DMS 273 (cell line): ENCODE results near the gene R3HCC1L.

ENCODE experiments used
- DNase-seq: peaks from one replicate; lab custom pipeline; 2025; ENCODE audit not compliant: unreplicated experiment; lab: John Stamatoyannopoulos, UW

Gene R3HCC1L

DNA sequence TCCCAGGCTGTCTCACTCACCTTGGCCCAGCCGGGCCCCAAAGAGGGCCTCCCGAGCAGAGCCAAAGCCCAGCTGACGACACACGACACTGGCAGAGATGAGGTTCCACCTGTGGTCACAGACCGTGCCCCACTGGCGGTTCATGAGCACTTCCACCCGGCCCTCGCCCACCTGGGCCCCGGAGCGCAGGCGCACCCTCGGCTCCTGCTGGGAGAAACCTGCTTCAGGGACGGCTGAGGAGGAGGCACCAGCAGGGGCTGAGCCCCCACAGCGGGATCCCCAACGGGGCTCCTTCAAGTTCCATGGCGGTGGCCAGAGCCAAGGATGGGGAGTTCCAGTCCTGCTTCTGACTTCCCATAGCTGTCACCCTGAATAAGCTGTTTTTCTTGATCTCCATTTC lies 123.5 kb downstream of the R3HCC1L start:
- DNase-seq: no peak

DNA sequence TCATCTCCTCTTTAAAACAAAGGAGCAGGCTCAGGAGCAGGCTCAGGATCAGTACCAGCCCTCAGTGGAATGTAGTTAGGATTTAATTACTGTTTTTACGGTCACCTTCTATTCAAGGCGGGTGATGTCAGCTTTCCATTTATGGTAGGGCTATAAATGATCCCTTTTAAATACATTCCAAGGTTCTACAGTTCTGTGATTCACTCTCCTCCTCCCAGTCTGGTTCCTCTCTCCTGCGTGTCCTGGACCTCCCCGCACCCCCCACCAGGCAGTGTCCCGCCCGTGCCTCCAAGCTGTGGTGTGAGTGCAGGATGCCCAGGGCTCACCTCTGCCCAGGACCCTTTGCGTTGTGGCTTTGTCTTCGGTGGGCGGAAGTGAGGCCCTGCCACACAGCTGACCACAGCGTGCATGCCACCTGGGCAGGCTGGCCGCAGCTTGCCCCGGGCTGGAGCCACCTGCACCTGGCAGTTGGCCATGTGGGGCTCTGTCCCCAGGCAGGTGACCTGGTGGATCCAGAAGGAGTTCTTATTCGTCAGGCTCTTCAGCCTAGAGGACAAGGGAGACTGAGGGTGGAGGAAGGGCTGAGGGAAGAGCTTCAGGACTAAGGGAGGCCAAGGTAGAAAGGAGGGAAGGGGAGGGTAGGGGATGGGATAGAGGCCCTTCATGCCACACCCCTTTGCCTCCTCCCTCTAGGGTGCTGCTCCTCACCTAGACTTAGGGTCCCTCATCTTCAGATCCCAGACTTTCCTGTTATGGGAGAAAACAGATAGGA lies 124.4 kb downstream of the R3HCC1L start:
- no peak for DNase-seq

DNA sequence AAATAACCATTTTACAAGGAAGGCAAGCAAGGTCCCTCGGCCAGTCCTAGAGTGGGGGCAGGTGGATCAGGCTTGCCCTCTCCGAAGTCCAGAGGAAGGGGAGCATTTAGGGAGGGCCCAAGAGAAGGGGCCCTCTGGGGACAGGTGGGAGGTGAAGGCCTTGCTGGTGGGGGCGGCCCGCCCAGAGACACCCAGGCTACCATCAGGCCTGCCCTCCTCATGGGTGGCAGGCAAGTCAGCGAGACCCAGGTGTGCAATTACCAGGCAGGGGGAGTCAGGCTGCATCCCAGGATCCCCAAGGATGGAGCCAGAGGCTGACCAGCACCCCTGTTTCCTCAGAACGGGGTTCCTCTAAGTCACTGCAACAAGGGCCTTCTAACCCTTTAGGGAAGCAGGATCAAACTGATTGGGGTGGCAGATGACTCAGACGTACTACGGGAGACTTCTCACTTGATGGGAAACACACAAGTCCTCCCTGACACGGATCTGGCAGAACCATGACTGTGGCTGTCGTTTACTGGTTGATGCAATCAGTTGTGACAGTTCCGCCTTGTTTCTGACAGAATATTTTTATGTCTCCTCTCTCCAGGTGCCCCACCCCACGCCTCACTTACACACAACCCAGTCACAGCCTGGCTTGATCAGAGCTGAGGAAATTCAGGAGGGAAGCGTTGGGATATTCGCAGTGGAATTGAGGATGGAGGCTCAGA lies 125.3 kb downstream of the R3HCC1L start:
- no peak for DNase-seq

DNA sequence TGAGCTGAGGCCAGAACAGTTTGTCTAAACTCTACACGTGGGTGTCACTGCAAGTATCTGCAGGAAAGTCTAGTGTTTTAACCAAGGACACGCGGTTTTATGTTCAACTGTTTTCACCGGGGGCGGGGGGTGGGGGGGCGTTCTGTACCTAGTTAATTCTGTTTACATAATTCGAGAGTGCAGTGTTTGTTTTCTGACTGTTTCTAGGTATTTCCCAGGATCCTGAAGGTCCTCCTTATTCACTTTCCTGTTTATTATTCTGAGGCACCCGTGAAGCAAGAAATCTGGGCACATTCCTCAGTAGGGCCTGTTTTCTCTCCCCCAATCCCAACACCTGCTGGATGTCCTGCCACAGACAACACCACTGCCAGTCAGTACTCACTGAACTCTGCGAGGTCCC lies 125.9 kb downstream of the R3HCC1L start:
- no peak for DNase-seq

DNA sequence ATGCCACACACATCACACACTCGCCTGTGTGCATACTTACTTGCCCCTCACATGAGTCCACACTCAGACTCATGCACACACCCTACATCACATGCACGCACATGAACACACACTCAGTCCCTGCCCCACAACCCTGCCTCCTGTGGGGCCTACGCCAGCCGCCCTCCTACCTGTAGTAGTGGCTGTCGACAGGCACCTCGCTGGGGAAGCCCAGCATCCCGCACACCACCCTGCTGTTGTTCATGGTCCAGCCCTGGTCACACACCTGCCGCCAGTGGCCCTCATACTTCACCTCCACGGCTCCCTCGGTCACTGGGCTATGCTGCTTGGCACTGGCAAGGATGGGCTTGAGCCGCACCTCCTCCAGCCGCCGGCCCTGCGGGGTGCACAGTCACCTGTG lies 126.3 kb downstream of the R3HCC1L start:
- DNase-seq: no peak

DNA sequence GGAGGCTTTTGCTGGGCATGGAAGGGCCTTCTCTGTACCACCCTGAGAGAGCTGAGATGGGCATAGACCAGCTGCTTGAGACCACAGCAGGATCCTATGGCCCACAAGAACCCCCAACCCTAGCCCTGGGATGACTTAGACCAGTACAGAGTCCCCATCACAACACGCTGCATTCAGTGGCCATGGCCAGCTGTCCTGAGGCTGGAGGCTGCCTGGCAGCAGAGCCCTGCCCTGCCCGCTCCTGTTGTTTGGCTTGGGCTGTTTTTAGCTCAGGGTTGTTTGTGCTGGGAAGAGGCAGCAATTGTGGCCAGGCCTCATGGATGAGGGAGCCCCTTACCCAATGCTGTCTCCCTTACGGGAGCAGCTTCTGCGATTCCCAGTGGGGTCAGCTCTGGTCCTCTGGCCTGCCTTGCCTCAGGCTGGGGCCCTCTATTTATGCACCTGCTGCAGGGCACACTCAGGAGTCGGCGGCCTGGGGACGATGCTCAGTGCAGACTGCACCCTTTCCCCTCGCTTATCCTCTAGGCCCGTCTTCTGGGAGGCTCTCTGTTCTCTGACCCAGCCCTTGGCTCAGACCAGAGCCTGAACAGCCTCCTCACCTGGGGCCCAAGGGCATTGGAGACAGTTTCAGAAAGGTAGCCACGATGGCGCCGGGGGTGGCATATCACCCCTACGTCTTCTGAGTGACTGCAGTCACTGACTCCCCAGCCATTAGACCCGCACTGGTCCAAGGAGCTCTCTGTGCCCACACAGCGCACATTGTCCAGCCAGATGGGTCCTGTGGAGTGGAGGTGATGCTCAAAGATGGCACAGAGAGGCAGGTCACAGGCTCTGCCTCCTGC lies 127.2 kb downstream of the R3HCC1L start:
- no peak for DNase-seq

DNA sequence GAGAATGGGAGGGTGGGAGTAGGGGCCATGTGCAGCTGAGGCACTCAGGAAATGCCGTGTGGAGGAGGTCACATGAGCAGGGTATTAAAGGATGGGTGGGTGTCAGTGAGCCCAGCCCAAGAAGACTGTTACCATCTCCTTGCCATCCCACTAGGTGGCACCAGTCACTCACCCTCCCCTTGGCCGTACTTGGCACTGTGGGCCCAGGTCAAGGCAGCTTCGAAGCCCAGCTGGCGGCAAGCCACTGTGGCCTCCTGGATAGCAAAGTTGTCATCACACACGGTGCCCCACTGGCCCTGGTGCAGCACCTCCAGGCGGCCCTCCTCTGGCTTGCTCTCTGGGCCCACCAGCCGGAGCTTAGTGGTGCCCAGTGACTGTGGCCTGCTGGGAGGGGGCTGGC lies 128.1 kb downstream of the R3HCC1L start:
- DNase-seq: peak; percentile 66

DNA sequence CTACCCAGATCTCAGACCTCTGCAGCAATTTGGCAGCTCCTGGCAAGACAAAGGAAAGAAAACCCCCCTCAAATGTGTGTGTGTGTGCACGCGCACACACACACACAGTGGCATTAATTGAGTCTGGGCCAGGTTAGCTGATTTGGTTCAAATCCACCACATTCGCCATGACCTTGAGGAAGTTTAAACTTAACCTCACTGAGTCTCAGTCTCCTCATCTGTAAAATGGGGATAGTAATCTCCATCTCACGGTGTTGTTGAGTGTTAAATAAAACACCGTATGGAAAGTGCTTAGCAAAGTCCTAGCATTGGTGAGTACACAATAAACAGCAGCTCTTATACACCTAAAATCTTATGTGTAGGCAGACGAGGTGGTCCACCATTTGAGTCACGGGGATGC lies 128.6 kb downstream of the R3HCC1L start:
- no peak for DNase-seq

DNA sequence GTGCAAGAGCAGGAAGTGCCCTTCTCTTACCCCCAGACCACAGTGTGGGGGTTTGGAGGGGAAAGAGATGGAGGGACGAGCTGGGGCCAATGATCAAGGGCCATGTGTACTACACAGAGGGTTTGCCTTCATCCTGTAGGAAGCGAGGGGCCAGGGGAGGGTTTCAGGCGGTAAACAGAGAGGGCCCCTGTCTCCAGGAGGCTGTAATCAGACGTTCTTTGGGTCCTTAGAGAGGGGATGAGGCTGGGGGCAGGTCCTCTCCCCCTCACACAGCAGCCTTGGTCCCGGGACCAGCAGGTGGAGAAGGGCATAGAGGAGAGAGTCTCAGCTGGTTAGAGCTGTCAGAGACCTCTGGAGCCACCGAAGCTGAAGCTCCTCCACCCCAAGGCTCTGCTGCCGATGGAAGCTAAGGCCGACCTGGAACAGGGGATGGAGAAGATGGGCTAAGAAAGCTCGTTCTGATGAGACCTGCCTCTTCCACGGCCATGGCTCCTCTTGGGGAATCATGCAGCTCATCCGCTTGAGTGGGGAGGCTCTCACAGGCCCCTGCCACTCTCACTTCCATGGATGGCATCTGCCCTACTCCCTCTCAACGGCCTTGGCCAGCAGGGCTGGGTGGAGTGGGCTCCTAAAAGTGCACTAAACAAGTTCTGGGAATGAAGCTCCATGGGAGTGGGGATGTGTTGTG lies 130.1 kb downstream of the R3HCC1L start:
- no peak for DNase-seq

DNA sequence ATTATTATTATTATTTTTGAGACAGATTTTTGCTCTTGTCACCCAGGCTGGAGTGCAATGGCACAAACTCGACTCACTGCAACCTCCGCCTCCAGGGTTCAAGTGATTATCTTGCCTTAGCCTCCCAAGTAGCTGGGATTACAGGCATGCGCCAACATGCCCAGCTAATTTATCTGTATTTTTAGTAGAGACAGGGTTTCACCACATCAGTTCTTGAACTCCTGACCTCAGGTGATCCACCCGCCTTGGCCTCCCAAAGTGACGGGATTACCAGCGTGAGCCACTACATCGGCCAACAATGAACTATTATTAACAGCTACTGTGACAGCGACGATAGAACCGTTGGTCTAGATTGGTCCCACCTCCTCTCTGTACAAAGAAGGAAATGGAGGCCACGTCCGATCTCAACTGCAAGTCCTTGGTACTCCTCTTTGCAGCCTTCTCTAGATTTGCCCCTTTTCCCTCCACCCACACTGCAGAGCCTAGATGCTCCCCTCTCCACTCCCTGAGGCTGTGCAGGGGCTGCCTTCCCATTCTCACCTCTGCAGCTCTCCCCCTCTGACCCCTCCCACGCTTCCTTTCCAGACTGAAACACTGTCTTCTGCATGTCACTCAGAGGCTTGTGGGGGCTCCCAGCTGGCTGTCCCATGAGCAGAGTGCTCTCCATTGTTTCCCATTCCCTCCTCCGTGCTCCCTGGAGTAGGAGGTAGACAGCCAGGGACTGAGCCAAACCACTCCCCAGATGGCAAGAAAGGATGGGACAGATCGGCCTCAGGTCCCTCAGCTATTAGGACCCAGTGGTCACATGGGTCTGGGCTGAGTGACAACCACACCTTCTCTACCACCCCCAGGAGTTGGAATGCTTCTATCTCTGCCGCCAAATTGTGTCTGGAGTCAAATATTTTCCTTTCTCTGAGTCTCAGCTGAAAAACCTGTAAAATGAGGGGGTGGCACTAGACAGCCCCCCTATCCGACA lies 131.2 kb downstream of the R3HCC1L start:
- DNase-seq: no peak

DNA sequence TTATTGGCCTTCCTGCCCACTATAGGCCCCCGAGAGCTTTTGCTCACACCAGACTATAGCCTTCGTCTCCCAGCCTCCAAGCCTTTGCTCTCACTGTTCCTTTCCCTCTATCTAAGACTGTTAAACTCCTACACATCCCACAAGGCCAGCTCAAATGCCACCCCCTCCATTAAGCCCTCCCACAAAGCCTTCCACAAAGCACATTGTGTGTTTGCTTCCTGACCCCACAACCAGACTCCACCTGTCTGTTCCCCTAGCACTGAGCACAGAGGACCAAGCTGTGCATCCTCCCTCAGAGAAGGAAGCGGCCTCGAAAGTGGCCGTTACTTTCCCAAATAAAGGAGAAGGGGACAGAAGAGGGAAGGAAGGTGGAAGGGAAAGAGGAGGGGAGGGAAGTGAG lies 132.2 kb downstream of the R3HCC1L start:
- DNase-seq: no peak

DNA sequence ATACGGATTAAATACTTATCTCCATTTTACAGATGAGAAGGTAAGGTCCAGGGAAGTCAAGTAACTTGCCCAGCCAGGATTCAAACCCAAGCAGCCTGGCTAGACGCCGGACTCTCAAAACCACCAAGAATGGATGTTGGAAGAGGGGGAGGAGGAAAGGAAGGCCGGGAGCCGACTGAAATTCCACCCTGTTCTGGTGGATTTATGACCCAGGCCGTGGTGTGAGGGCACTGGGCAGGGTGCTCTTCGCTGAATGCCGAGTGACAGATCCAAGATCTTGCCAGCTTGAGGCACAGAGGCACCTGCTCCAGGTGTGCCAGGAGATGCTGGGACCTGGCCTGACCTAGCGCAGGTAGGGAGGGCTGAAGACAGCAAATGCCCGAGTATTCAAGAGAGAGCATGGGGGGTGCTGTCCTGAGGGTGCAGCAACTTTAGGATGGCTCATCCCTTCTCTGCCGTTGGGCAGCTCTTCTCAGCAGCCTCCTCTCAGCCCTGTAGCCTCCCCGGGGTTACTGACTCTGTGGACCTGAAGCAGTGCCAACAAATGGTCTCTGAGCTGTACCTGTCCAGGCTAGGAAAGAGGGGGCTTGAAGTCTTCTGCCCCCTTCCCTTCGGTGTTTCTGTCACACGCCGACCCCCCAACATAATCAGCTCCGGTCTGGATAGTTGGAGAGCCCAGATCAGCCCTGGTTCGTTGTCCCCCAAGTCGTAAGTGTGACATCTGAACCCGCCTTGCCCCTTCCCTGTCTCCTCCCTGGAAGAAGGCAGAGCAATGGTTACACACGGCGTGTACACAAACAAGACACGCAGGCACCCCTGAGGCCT lies 132.8 kb downstream of the R3HCC1L start:
- DNase-seq: peak; percentile 57

DNA sequence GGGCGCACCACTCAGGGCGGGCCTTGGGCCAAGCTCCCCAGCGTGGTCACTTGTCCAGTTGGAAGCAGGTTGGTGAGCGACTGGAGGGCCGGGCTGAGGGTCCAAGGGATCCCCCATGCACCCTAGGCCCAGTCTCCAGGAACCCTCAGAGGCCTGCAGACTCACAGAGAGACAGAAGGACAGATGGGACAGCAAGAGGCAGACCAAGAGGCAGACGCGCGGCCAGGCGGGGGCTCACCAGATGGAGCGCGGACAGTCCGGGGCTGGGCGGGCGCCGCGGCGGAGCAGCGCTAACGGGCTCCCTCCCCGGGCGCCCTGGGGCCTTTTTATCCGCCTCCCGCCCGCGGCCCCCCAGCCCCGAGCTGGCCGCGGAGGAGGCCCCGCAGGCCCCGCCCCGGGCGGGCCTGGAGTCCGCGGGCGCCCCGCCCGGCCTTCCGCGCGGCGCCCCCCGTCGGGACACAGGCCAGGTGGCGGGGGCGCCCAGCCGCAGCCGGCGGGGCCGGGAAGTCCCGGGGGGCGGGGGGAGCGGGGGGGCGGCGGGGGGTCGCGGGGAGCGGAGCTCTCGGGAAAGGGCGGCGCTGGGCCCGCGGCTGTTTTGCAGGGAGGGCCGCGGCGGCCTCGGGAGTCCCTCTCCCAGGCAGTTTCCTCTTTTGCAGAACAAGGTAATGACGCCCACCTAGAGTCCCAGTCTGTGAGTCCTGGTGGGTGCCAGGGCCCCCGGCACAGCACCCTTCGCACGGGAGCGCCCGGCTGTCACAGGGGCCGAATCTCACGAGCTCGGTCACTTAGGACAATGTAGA lies 133.6 kb downstream of the R3HCC1L start, which contains the start of gene LOXL4:
LOXL4 (minus strand) TSS at position 301 of the 800 bp plus-strand sequence. CDS start 5,175 bp downstream, outside the sequence.
- peak; percentile 85 for DNase-seq

DNA sequence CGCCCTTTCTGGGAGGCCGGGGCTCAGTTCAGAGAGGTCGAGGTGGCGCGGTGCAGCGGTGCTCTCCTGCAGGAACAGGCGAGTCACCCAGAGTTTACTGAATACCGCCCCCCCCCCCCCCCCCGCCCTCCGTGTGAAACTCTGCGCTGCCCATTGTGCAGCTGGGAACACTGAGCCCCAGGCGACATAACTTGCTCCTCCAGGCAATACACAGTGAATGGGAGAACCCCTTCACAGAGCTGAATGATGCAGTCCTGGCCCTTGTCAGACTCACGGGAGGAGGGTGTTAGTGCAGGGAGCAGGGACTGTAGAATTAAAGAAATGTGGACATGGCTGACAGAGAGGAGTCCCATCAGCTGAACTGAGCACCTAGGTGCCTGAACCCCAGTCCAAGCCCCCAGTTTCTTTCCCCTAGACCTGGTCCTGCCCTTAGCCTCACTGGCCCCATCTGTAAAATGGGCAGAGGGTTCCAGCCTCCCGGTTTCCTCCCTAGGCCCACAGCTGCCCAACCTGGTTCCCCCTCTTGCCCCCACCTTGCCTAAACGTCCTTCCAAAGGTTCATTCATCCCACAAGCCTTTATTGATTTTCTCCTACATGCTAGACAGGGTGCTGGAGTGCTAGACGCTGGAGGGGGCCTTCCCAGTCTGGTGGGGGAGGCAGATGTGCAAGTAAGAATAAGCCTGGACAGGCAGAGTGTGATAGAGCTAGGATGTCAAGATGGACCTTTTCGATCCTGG lies 134.4 kb downstream of the R3HCC1L start:
- DNase-seq: peak; percentile 53

DNA sequence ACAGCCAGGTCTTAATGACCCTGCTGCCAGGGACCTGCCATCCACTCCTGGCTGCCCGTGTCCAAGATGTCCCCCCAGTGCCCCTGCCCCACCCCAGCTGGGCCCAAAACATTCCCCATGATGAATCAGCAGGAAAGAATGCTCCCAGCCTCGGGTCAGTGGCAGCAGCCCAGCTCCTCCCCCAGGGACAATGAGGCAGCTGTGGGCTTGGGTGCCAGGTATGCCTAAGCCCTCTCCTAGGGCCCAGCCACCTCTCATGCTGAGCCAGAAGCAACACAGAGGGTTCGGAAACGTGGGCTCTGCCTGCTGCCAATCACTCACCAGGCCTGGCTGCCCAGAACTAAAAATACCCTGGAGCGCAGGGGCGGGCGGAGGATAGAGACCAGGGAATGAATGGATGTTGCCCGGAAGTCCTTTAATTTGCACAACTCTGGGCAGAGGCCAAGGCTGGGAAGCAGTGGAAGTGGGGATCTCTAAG lies 135.0 kb downstream of the R3HCC1L start:
- DNase-seq: peak; percentile 53

DNA sequence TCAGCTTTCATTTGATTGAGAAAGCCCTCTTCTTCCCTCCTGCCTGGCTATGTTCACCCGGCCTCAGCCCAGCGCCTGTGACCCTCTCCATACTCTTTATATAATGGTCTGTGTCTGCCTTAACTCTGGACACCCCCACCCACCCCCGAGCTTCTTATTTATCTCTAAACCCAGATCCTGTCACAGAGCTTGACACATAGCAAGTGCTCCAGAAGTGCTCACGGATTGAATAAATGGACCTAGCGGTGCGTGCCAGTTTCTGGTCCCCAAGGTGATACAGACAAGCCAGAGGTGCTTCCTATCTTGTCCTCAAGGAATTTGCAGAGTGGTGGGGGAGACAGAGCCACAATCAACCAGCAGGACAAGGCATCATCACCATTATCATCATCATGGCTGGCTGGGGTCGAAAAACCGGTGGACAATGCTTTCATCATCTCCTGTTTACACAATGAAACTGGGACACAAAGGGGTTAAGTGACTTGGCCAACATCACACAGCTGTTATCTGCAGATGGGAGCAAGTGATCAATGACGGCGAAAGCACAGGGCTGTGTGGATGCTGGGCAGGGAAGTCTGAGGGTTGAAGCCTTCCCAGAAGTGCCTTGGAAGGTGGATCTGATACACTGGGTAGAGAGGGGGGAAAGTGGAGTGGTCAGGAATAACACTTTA lies 135.8 kb downstream of the R3HCC1L start:
- no peak for DNase-seq

DNA sequence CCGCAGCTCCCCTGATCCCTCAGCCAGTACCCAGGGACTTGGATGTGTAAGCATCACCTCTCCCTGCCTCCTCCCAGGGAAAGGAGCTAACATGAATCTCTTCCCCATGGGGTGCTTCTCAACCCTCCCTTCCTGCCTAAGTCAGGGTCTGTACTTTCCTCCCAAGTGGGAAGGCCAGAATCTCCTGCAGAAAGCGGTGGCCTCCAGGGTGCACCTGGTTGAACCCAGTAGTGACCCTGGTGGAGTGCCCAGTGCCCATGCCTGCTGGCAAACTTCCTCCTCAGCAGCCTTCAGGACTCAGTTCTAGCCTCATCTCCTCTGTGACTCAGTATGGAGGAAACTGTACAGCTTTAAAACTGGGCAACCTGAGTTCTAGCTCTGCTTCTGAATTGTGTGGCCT lies 136.3 kb downstream of the R3HCC1L start:
- no peak for DNase-seq
